Ectodermal cell (in vitro differentiated cells): Measurements from ENCODE around the gene RNF128. TPM values are rescaled to one million over a fixed set of nuclear protein-coding genes. Genes with fewer than 3 reads are reported as not detected.

ENCODE experiments used
- H3K27ac ChIP-seq: 2 replicates; pipeline ENCODE4 v1.7.0; 2013; ENCODE audit warnings: mild to moderate bottlenecking, low read depth, low read length; ENCODE audit not compliant: insufficient read depth, poor library complexity, severe bottlenecking
- H3K27me3 ChIP-seq: 2 replicates; pipeline ENCODE4 v1.7.0; 2013; ENCODE audit warnings: mild to moderate bottlenecking, low read length; ENCODE audit not compliant: insufficient read depth, control insufficient read depth, poor library complexity, severe bottlenecking
- H3K36me3 ChIP-seq: one replicate; pipeline ENCODE4 v1.7.0; 2013; ENCODE audit warnings: low read length; ENCODE audit not compliant: control insufficient read depth, insufficient read depth
- H3K4me1 ChIP-seq: one replicate; pipeline ENCODE4 v1.7.0; 2013; ENCODE audit warnings: low read length; ENCODE audit not compliant: control insufficient read depth, insufficient read depth
- H3K4me3 ChIP-seq: 2 replicates; pipeline ENCODE4 v1.7.0; 2013; ENCODE audit warnings: low read depth, low read length, control low read depth; ENCODE audit not compliant: insufficient read depth
- H3K9me3 ChIP-seq: 2 replicates; pipeline ENCODE4 v1.7.0; 2013; ENCODE audit warnings: mild to moderate bottlenecking, low read length, moderate library complexity; ENCODE audit not compliant: control insufficient read depth
- WGBS, 2 experiments: methylation state at CpG; one replicate each; pipeline ENCODE4 v1.1.7; 2013; ENCODE audit warnings: missing lambda C conversion rate in 2 of 2; 5-methylcytosine and 5-hydroxymethylcytosine counted together
- polyA plus RNA-seq, 4 experiments: library from polyadenylated mRNA; stranded (reverse); fragments of 50-300 nt; gene quantifications; one replicate each; pipeline ENCODE4 v1.2.3, GENCODE V29; 2013

RNF128 gene, protein sequence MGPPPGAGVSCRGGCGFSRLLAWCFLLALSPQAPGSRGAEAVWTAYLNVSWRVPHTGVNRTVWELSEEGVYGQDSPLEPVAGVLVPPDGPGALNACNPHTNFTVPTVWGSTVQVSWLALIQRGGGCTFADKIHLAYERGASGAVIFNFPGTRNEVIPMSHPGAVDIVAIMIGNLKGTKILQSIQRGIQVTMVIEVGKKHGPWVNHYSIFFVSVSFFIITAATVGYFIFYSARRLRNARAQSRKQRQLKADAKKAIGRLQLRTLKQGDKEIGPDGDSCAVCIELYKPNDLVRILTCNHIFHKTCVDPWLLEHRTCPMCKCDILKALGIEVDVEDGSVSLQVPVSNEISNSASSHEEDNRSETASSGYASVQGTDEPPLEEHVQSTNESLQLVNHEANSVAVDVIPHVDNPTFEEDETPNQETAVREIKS
- not detected for polyA plus RNA-seq (2013, experiment 1 of 4)
- 0.07 TPM for polyA plus RNA-seq (2013, experiment 2 of 4)
- polyA plus RNA-seq (2013, experiment 3 of 4) = 0.21 TPM
- polyA plus RNA-seq (2013, experiment 4 of 4) = 0.08 TPM

- H3K4me3 ChIP-seq = peak within 1 kb of the TSS; percentile 43
- no peaks in the 10 kb centered on the region for H3K36me3 ChIP-seq
- WGBS, 2 experiments = 0 to 1% methylated on average over 79 of the region's 79 CpGs
- no peaks in the 10 kb centered on the region for H3K4me1 ChIP-seq
- H3K9me3 ChIP-seq = no peaks in the 10 kb centered on the region
- no peak within 1 kb of the TSS for H3K27ac ChIP-seq
- peaks cover 49% of the 10 kb centered on the region for H3K27me3 ChIP-seq
Observed at GRCh38 chrX:106726485-106727437, at the start of gene RNF128. RNF128 (plus strand) TSS chrX:106726701; CDS start chrX:106726914, 213 bp downstream.

DNA sequence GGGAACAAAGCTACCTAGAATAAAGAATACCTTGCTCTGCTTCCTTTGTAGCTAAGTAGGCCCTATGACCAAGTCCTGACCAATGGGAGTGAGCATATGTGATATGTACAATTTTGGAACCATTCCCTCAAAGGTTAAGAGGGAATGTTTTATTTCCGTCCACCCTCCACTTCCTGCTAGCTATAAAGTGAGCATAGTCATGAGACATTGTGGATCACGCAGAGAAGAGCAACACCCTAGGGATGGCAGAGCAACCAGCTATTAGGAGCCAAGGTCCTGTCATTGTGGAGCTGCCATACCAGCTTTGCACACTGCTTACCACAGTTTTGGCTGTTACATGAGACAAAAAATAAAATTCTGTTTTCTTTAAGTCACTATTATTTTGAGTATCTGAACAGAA lies 45.8 kb upstream of the RNF128 start:
- Histone ChIP-seq H3K27me3 (no peaks in the 10 kb centered on the region), H3K4me3 (no peak overlapping the region), H3K27ac (no peak overlapping the region), H3K4me1 (no peaks in the 10 kb centered on the region), H3K9me3 (no peaks in the 10 kb centered on the region), H3K36me3 (no peaks in the 10 kb centered on the region)
- WGBS, 2 experiments = 82 to 92% methylated on average over 1 to 2 of the region's 2 CpGs

- H3K27me3 ChIP-seq = no peaks in the 10 kb centered on the region
- H3K9me3 ChIP-seq = no peaks in the 10 kb centered on the region
- no peaks in the 10 kb centered on the region for H3K36me3 ChIP-seq
- H3K4me3 ChIP-seq = no peak overlapping the region
- no peaks in the 10 kb centered on the region for H3K4me1 ChIP-seq
- 98 to 100% methylated on average over 2 to 3 of the region's 4 CpGs for WGBS, 2 experiments
- no peak overlapping the region for H3K27ac ChIP-seq
Observed at GRCh38 chrX:106684207-106684606, 42.3 kb upstream of the RNF128 start.

- Histone ChIP-seq H3K27me3 (no peaks in the 10 kb centered on the region), H3K36me3 (no peaks in the 10 kb centered on the region), H3K4me3 (no peak overlapping the region), H3K4me1 (no peaks in the 10 kb centered on the region), H3K9me3 (no peaks in the 10 kb centered on the region), H3K27ac (no peak overlapping the region)
- 92 to 95% methylated on average over 7 of the region's 7 CpGs for WGBS, 2 experiments
Observed at GRCh38 chrX:106692425-106693065, 34.0 kb upstream of the RNF128 start.

DNA sequence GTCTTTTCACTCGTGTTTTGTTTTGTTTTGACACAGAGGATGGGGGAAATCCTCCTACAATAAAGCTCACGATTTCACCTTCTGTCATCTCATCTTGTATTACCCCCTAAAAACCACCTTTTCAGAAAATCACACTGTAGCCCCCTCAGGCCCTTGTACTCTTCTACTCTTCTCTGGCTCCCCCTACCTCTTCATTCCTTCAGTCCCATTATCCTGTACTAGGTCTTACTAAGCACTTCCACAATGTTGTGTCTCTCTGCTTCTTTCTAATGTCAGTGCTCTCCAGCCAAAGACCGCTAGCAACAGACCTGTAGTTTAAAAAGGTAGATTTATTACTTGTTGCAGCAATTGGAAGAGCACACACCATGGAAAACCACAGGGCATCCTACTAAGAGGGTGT lies 30.0 kb upstream of the RNF128 start:
- H3K4me1 ChIP-seq = no peaks in the 10 kb centered on the region
- 71 to 87% methylated on average over 3 of the region's 3 CpGs for WGBS, 2 experiments
- no peak overlapping the region for H3K27ac ChIP-seq

DNA sequence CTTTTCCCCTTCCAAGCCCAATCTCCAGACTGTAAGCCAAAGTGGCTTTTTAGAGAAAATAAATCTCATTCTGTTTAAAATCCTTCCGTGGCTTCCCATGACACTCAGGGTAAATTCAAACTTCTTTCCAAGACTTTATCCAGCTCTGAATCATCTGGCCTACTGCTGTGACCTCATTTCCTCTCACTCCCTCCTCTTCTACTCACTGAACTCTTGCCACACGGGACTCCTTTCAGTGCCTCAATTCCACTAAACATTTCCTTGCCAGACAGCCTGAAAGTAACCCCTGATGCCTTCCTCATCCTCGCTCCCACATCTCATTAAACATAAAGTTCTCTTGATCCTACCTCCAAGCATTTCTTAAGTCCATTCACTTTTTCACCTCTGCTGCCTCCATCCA lies 27.8 kb upstream of the RNF128 start:
- no peaks in the 10 kb centered on the region for H3K9me3 ChIP-seq
- WGBS, 2 experiments = 79 to 80% methylated on average over 3 of the region's 3 CpGs
- no peaks in the 10 kb centered on the region for H3K36me3 ChIP-seq
- H3K4me1 ChIP-seq = no peaks in the 10 kb centered on the region
- H3K27me3 ChIP-seq = no peaks in the 10 kb centered on the region
- no peak overlapping the region for H3K27ac ChIP-seq
- H3K4me3 ChIP-seq = no peak overlapping the region

More for the DNA sequence above, 30.0 kb upstream of the RNF128 start:
- H3K4me3 ChIP-seq = no peak overlapping the region
- no peaks in the 10 kb centered on the region for H3K36me3 ChIP-seq
- H3K9me3 ChIP-seq = no peaks in the 10 kb centered on the region
- H3K27me3 ChIP-seq = no peaks in the 10 kb centered on the region

GRCh38 chrX:106702636-106703035 lies 23.9 kb upstream of the RNF128 start:
- no peaks in the 10 kb centered on the region for H3K27me3 ChIP-seq
- no peak overlapping the region for H3K4me3 ChIP-seq
- no peaks in the 10 kb centered on the region for H3K9me3 ChIP-seq
- H3K27ac ChIP-seq = no peak overlapping the region
- 100% methylated on average over 1 of the region's 1 CpG; no CpG with 5 or more reads in 1 of the 2 experiments for WGBS, 2 experiments
- no peaks in the 10 kb centered on the region for H3K4me1 ChIP-seq
- H3K36me3 ChIP-seq = no peaks in the 10 kb centered on the region

- no peak overlapping the region for H3K27ac ChIP-seq
- 100% methylated on average over 1 to 2 of the region's 3 CpGs for WGBS, 2 experiments
- H3K36me3 ChIP-seq = no peaks in the 10 kb centered on the region
- H3K4me1 ChIP-seq = no peaks in the 10 kb centered on the region
- H3K9me3 ChIP-seq = no peaks in the 10 kb centered on the region
- H3K4me3 ChIP-seq = no peak overlapping the region
- no peaks in the 10 kb centered on the region for H3K27me3 ChIP-seq
Observed at GRCh38 chrX:106706466-106706865, 20.0 kb upstream of the RNF128 start.

GRCh38 chrX:106707771-106708454 lies 18.6 kb upstream of the RNF128 start:
- Histone ChIP-seq H3K4me1 (no peaks in the 10 kb centered on the region), H3K9me3 (no peaks in the 10 kb centered on the region), H3K27me3 (no peaks in the 10 kb centered on the region), H3K4me3 (no peak overlapping the region), H3K27ac (no peak overlapping the region), H3K36me3 (no peaks in the 10 kb centered on the region)
- WGBS, 2 experiments = 91 to 94% methylated on average over 2 of the region's 3 CpGs
